OCI-LY3 (cell line): ENCODE data around the gene B9D2.

Experiments
- EZH2phosphoT487 ChIP-seq: fragments of 200-600 bp; shearing (Covaris generic); IDR thresholded peaks from 2 replicates; pipeline ENCODE4 v1.6.1; 2018; ENCODE audit warnings: antibody characterized with exemption, mixed run types, low read depth
- TF ChIP-seq, protein P1 (sequence below): fragments of 200-600, 300-600 bp; sonication (generic); IDR thresholded peaks from 2 replicates; pipeline ENCODE4 v1.5.1; 2014; ENCODE audit warnings: antibody characterized with exemption, low read length, low read depth

DNA sequence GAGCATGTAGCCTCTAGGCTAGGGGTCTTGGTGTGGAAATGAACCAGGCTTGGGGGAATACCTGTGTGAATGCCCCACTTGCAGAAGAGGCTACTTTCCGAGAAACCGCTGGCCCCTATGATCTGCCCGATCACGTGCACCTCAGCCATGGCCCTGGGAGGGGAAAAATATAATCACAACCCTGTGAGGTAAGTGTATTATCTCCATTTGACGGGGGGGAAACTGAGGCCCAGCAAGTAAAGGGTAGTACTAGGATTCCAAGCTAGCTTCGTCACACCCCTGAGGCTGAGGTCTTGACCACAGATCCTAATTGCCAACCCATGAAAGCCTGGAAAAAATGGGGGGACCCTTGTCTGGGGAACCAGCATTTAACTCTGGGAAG lies 587 bp downstream of the B9D2 start:
- TF ChIP-seq, protein P1, sequence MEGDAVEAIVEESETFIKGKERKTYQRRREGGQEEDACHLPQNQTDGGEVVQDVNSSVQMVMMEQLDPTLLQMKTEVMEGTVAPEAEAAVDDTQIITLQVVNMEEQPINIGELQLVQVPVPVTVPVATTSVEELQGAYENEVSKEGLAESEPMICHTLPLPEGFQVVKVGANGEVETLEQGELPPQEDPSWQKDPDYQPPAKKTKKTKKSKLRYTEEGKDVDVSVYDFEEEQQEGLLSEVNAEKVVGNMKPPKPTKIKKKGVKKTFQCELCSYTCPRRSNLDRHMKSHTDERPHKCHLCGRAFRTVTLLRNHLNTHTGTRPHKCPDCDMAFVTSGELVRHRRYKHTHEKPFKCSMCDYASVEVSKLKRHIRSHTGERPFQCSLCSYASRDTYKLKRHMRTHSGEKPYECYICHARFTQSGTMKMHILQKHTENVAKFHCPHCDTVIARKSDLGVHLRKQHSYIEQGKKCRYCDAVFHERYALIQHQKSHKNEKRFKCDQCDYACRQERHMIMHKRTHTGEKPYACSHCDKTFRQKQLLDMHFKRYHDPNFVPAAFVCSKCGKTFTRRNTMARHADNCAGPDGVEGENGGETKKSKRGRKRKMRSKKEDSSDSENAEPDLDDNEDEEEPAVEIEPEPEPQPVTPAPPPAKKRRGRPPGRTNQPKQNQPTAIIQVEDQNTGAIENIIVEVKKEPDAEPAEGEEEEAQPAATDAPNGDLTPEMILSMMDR, result no peak
- no peak for TF ChIP-seq EZH2phosphoT487
